ENCODE data around the gene WDR48.
A peak's percentile ranks its signal among the peaks of the same experiment; 100 is the strongest.

Gene WDR48

DNA sequence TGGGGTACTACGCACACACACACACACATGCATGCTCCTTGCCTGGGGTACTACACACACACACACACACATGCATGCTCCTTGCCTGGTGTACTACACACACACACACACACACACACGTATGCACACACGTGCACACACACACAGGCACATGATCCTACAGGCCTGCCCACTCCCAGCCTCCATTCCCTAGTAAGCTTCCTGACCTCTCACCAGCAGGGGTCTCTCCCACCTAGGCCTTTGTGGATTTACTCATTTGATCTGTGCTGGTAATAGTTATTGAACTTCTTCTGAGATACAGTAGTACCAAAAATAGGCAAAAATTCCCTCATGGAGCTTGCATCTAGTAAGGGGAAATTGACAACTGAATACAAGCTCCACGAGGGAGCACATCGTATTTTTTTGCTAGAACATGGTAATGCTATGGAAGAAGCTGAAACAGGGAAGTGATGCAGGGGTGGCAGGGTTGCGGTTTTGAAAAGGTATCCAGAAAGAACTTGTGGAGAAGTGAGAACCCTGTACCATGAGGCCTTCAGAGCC lies 74.8 kb downstream of the WDR48 start:
- TF ChIP-seq, protein P1, sequence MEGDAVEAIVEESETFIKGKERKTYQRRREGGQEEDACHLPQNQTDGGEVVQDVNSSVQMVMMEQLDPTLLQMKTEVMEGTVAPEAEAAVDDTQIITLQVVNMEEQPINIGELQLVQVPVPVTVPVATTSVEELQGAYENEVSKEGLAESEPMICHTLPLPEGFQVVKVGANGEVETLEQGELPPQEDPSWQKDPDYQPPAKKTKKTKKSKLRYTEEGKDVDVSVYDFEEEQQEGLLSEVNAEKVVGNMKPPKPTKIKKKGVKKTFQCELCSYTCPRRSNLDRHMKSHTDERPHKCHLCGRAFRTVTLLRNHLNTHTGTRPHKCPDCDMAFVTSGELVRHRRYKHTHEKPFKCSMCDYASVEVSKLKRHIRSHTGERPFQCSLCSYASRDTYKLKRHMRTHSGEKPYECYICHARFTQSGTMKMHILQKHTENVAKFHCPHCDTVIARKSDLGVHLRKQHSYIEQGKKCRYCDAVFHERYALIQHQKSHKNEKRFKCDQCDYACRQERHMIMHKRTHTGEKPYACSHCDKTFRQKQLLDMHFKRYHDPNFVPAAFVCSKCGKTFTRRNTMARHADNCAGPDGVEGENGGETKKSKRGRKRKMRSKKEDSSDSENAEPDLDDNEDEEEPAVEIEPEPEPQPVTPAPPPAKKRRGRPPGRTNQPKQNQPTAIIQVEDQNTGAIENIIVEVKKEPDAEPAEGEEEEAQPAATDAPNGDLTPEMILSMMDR (conservative IDR thresholded peaks at IDR 0.05; ENCODE audit: low read depth, low read length), result peak; percentile 81
- no peak overlapping the region for H3K4me3 ChIP-seq (ENCODE audit: low read length)
- DNase-seq (ENCODE audit: low read depth), result peak; percentile 34

DNA sequence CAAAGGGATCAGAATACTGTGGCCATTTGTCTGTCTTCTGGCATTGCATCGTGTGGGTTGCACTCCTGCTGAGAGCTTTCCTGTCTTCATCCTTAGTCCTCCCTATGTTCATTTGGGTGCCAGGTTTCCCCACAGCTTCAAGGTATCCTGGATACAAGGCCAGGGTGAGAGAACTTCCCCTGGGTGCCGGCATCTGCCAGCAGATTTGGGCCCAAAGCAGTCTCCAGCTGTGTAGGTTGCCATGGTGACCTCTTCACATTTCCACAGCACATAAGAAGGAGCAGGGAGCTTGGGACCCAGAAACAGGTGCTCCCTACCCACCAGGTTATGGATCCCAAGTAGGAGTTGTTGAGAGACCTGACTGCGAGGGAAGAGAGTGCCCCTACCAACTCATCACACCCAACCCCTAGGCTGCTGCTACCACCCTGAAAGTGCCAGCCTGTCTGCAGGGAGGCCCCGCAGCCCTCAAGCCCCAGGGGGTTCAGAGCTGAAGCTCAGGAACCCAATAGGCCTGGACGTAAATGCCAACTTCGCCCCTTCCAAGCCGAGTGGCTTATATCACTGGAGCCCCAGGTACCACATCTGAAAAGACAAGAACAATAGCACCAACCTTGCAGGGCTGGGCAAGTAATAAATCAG lies 75.6 kb downstream of the WDR48 start:
- H3K4me3 ChIP-seq (ENCODE audit: low read length), result no peak overlapping the region
- TF ChIP-seq, protein P1 (conservative IDR thresholded peaks at IDR 0.05; ENCODE audit: low read depth, low read length), result no peak
- DNase-seq (ENCODE audit: low read depth), result no peak

DNA sequence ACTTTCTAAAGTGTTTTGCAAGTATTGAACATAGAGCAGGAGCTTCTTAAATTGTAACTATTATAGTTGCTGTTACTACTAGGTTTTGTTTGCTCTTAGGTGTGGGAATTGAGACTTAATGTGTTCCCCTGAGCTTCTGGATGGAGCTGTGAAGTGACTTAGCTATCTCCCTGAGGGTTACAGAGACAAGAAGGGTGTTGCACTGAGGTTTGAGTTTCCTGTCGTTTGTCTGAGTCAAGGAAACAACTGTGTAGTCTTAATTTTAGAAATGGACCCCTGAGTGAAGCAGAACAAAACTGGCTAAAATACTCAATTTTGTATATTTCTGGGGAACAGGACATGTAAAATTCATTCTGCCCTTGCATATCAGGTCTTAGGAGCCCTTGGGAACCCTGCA lies 76.1 kb downstream of the WDR48 start:
- TF ChIP-seq, protein P1 (conservative IDR thresholded peaks at IDR 0.05; ENCODE audit: low read depth, low read length), result no peak
- no peak overlapping the region for H3K4me3 ChIP-seq (ENCODE audit: low read length)
- no peak for DNase-seq (ENCODE audit: low read depth)

DNA sequence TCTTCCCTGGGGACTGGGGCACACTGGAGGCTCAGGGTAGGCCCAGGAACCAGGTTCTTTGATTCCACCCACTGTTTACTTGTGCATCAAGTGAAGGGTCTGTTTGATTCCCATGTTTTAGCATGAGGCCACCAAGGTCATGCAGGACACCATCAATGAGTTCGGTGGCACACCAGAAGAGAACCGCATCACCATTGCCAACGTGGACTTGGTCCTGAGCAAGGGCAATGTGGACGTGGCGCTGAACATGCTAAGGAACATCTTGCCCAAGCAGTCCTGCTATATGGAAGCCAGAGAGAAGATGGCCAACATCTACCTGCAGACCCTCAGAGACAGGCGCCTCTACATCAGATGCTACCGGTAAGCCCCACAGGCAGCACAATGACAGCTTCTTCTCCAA lies 77.1 kb downstream of the WDR48 start:
- TF ChIP-seq, protein P1 (conservative IDR thresholded peaks at IDR 0.05; ENCODE audit: low read depth, low read length), result no peak
- H3K4me3 ChIP-seq (ENCODE audit: low read length), result no peak overlapping the region
- no peak for DNase-seq (ENCODE audit: low read depth)

DNA sequence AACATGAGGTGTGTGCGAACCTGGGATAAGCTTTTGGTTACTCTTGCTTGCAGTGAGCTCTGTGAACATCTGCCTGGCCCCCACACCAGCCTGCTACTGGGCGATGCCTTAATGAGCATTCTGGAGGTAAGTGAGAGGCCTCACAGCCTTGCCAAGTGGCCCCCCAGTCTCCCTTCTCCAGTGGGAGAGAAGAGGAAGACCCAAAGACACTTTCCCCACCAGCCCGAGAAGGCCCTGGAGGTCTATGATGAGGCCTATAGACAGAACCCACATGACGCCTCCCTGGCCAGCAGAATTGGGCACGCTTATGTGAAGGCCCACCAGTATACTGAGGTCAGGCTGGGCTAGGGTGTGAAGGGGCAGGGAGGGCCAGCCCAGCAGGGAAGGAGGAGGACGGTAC lies 78.2 kb downstream of the WDR48 start:
- no peak for DNase-seq (ENCODE audit: low read depth)
- H3K4me3 ChIP-seq (ENCODE audit: low read length), result no peak overlapping the region
- TF ChIP-seq, protein P1 (conservative IDR thresholded peaks at IDR 0.05; ENCODE audit: low read depth, low read length), result no peak

DNA sequence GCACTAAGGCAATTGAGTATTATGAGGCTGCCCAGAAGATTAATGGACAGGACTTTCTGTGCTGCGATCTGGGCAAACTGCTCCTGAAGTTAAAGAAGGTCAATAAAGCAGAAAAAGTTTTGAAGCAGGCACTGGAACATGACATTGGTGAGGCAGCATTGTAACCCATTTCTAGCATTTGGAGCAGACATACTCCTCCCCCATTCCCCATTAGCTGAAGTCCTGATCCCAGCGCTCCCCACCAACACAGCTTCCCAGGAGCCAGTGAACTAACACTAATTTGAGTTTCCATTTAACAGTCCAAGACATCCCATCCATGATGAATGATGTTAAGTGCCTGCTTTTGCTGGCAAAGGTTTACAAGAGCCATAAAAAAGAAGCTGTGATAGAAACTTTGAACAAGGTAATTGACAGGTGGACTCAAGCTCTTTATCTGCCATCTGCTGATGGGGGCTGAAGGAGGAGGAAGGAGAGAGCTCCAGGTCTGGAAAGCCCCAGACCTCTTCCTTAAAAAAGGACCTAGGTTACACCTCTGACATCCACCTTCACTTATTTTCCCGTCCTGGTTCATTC lies 79.0 kb downstream of the WDR48 start:
- TF ChIP-seq, protein P1 (conservative IDR thresholded peaks at IDR 0.05; ENCODE audit: low read depth, low read length), result no peak
- H3K4me3 ChIP-seq (ENCODE audit: low read length), result no peak overlapping the region
- no peak for DNase-seq (ENCODE audit: low read depth)
